ENCODE results near the gene FUBP1.

GRCh38 chr1:77900687-77901293 is 78.1 kb downstream of the FUBP1 start:
- peak; percentile 56 to 84 (median 73); a peak in 5 of 6 replicates for TF ChIP-seq CTCF (IDR thresholded peaks at IDR 0.05 in 2 of 3, conservative IDR thresholded peaks at IDR 0.05 in 1 of 3; ENCODE audit: borderline replicate concordance in 1 of 3, insufficient read depth in 1 of 3, low read depth in 2 of 3, low read length in 2 of 3)
- TF ChIP-seq ZNF274 (IDR thresholded peaks at IDR 0.05; ENCODE audit: low read depth, low read length), result no peak
- no peak for TF ChIP-seq POLR2A (IDR thresholded peaks at IDR 0.05; ENCODE audit: borderline replicate concordance, extremely low read depth, insufficient read depth, insufficient read length)
- TF ChIP-seq SIN3A (IDR thresholded peaks at IDR 0.05; ENCODE audit: low read depth), result no peak
